Neural cell (in vitro differentiated cells): ENCODE results near the gene CCND3. TPM values are rescaled to one million over a fixed set of nuclear protein-coding genes. Genes with fewer than 3 reads are reported as not detected.
A peak's percentile ranks its signal among the peaks of the same experiment; 100 is the strongest.

Source experiments
- H2AFZ ChIP-seq: fragments of 200-600, 300-800 bp; sonication (generic), shearing (Covaris generic); 2 replicates; pipeline ENCODE4 v1.6.0; 2014; ENCODE audit warnings: low read depth, mild to moderate bottlenecking, antibody characterized with exemption, low read length, moderate library complexity
- H3F3A ChIP-seq: fragments of 200-600 bp; shearing (Covaris generic); 2 replicates; pipeline ENCODE4 v1.6.1; 2016; ENCODE audit warnings: mild to moderate bottlenecking, moderate library complexity, mixed read lengths, antibody characterized with exemption, low read length; ENCODE audit not compliant: insufficient read depth, poor library complexity, severe bottlenecking
- H3K27ac ChIP-seq: fragments of 200-600, 300-800 bp; sonication (generic), shearing (Covaris generic); 2 replicates; pipeline ENCODE4 v1.5.1; 2014; ENCODE audit warnings: mild to moderate bottlenecking, low read length, moderate library complexity
- H3K27me3 ChIP-seq: fragments of 300-800, 200-600 bp; sonication (generic), shearing (Covaris generic); 2 replicates; pipeline ENCODE4 v1.6.0; 2014; ENCODE audit warnings: mild to moderate bottlenecking, low read depth, low read length, moderate library complexity; ENCODE audit not compliant: insufficient read depth
- H3K36me3 ChIP-seq: fragments of 300-800, 200-600 bp; sonication (generic), shearing (Covaris generic); 2 replicates; pipeline ENCODE4 v1.5.1; 2014; ENCODE audit warnings: mild to moderate bottlenecking, antibody characterized with exemption, low read length, moderate library complexity; ENCODE audit not compliant: insufficient read depth
- H3K4me2 ChIP-seq: fragments of 300-800, 200-600 bp; sonication (generic), shearing (Covaris generic); 2 replicates; pipeline ENCODE4 v1.6.0; 2014; ENCODE audit warnings: mild to moderate bottlenecking, low read length
- H3K4me3 ChIP-seq: fragments of 300-800, 200-600 bp; sonication (generic), shearing (Covaris generic); 2 replicates; pipeline ENCODE4 v1.5.1; 2014; ENCODE audit warnings: mild to moderate bottlenecking, low read length, moderate library complexity
- H3K79me2 ChIP-seq: fragments of 200-600 bp; shearing (Covaris generic); replicated peaks from 2 replicates; pipeline ENCODE4 v1.6.0; 2014; ENCODE audit warnings: mild to moderate bottlenecking, low read length, moderate library complexity; ENCODE audit not compliant: insufficient read depth
- H3K9ac ChIP-seq: fragments of 300-800, 200-600 bp; sonication (generic), shearing (Covaris generic); 2 replicates; pipeline ENCODE4 v1.6.1; 2016; ENCODE audit warnings: mild to moderate bottlenecking, low read length, mixed read lengths
- H3K9me2 ChIP-seq: fragments of 200-600 bp; shearing (Covaris generic); 2 replicates; pipeline ENCODE4 v1.6.1; 2016; ENCODE audit warnings: mild to moderate bottlenecking, low read length, mixed read lengths; ENCODE audit not compliant: insufficient read depth
- H3K9me3 ChIP-seq: fragments of 200-600, 300-800 bp; sonication (generic), shearing (Covaris generic); 2 replicates; pipeline ENCODE4 v1.6.1; 2016; ENCODE audit warnings: mild to moderate bottlenecking, mixed run types, low read length, moderate library complexity, mixed read lengths
- H4K20me1 ChIP-seq: fragments of 200-600 bp; shearing (Covaris generic); 2 replicates; pipeline ENCODE4 v1.6.1; 2016; ENCODE audit warnings: mild to moderate bottlenecking, mixed run types; ENCODE audit not compliant: insufficient read depth
- CTCF ChIP-seq: fragments of 450-650 bp; IDR thresholded peaks from 2 replicates; pipeline ENCODE4 v1.5.1; 2014; ENCODE audit warnings: antibody characterized with exemption, mild to moderate bottlenecking, moderate library complexity; ENCODE audit not compliant: poor library complexity, severe bottlenecking
- EZH2 ChIP-seq: fragments of 200-600, 300-800 bp; shearing (Covaris generic), sonication (generic); IDR thresholded peaks from 2 replicates; pipeline ENCODE4 v1.6.1; 2014; ENCODE audit warnings: antibody characterized with exemption, low read length, borderline replicate concordance, mild to moderate bottlenecking; ENCODE audit not compliant: insufficient read depth, poor library complexity, severe bottlenecking
- MXI1 ChIP-seq: fragments of 450-650 bp; conservative IDR thresholded peaks from 2 replicates; pipeline ENCODE4 v1.6.1; 2014; ENCODE audit warnings: antibody characterized with exemption, mild to moderate bottlenecking; ENCODE audit not compliant: poor library complexity, severe bottlenecking
- POLR2AphosphoS5 ChIP-seq: IDR thresholded peaks from 2 replicates; pipeline ENCODE4 v1.6.1; 2012
- RAD21 ChIP-seq: fragments of 450-650 bp; conservative IDR thresholded peaks from 2 replicates; pipeline ENCODE4 v1.6.1; 2014; ENCODE audit warnings: antibody characterized with exemption, mild to moderate bottlenecking, moderate library complexity
- REST ChIP-seq: IDR thresholded peaks from 2 replicates; pipeline ENCODE4 v1.6.1; 2012; ENCODE audit warnings: borderline replicate concordance
- SMC3 ChIP-seq: fragments of 450-650 bp; conservative IDR thresholded peaks from 2 replicates; pipeline ENCODE4 v1.6.1; 2014; ENCODE audit warnings: antibody characterized with exemption, mild to moderate bottlenecking, moderate library complexity; ENCODE audit not compliant: poor library complexity
- TAF1 ChIP-seq: IDR thresholded peaks from 2 replicates; pipeline ENCODE4 v1.6.1; 2012; ENCODE audit warnings: low read depth
- polyA plus RNA-seq: library from polyadenylated mRNA; depleted of rRNA; stranded (reverse); fragments of >200 nt; gene quantifications from 2 replicates; pipeline ENCODE4 v1.2.3, GENCODE V29; 2014

The CCND3 gene
- polyA plus RNA-seq, 1 donor from 2014 or later: 15.7 TPM

- Histone ChIP-seq H3K27ac (no peak overlapping the region), H3K4me3 (no peak overlapping the region), H3K9ac (peak overlapping the region; percentile 12), H3K9me3 (no peaks in the 10 kb centered on the region), H4K20me1 (no peaks in the 10 kb centered on the region), H3K79me2 (no peaks in the 10 kb centered on the region), H3K27me3 (no peaks in the 10 kb centered on the region), H2AFZ (no peak overlapping the region), H3F3A (no peaks in the 10 kb centered on the region), H3K36me3 (no peaks in the 10 kb centered on the region), H3K4me2 (no peak overlapping the region), H3K9me2 (no peaks in the 10 kb centered on the region)
- TF ChIP-seq MXI1: peak; percentile 40
- TF ChIP-seq POLR2AphosphoS5: no peak
- TF ChIP-seq RAD21: peak; percentile 68
- peak; percentile 81 for TF ChIP-seq CTCF
- TF ChIP-seq TAF1: no peak
- peak; percentile 72 for TF ChIP-seq SMC3
These were observed 5.4 kb downstream of the CCND3 start for GRCh38 chr6:41936073-41936837.

GRCh38 chr6:41935685-41936072, 5.9 kb downstream of the CCND3 start:
- no peak overlapping the region for H3K27ac ChIP-seq
- no peaks in the 10 kb centered on the region for H3K9me3 ChIP-seq
- no peak overlapping the region for H3K4me3 ChIP-seq
- no peaks in the 10 kb centered on the region for H3K36me3 ChIP-seq
- TF ChIP-seq CTCF: no peak
- TF ChIP-seq MXI1: no peak
- no peak for TF ChIP-seq EZH2
- TF ChIP-seq SMC3: no peak
- TF ChIP-seq REST: no peak
- no peak for TF ChIP-seq POLR2AphosphoS5
- no peak for TF ChIP-seq RAD21
- no peak overlapping the region for H2AFZ ChIP-seq
- H3K9me2 ChIP-seq: no peaks in the 10 kb centered on the region
- no peaks in the 10 kb centered on the region for H3K79me2 ChIP-seq
- H3K4me2 ChIP-seq: no peak overlapping the region
- no peaks in the 10 kb centered on the region for H4K20me1 ChIP-seq
- H3K27me3 ChIP-seq: no peaks in the 10 kb centered on the region
- no peaks in the 10 kb centered on the region for H3F3A ChIP-seq
- no peak overlapping the region for H3K9ac ChIP-seq
